ENCODE data around the gene HES7. TPM values are rescaled to one million over a fixed set of nuclear protein-coding genes. Genes with fewer than 3 reads are reported as not detected.

Gene HES7
- total RNA-seq, 1 donor from 2014 or later: 0.35 TPM

DNA sequence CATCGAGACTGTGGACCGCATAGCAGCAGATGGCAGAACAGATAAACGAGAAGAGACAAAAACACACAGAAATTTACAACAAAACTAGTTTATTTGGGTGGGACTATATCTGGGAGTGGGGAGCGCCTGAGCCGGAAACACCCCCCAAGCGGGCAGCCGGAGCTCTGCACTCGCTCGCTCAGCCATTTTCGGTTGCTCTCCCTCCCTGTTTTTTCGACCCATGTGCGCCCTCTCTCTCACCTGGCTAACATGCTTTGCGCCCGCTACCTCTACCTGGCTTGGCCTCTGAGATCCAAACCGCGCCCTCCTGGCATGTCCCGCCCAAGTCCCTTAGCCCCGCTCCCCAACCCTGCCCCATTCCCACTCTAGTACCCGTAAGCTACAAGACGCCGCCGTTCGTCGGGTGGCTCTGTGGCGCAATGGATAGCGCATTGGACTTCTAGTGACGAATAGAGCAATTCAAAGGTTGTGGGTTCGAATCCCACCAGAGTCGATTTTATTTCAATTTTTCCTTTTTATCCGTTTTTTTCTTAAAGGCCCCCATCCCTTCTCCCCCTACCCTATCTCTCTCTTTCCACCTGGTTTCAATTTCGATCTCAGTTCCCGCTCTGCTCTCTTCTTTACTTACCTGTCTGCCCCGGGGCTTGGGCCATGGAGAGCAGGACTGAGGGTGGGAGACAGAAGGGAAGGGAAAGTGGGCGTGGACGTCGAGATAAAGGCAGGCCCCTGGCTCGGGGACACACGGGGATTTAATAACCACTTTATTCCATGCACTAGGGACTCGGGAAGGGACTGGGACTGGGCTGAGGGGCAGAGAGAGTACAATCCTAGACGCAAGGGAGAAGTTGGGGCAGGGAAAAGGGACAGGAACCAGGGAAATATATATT is 3.1 kb downstream of the HES7 start:
- peak overlapping the region; percentile 75 for H3K4me3 ChIP-seq (ENCODE audit: low read depth, low read length)
- DNase-seq (ENCODE audit: low read depth): no peak
- peak; percentile 44 for TF ChIP-seq CTCF (conservative IDR thresholded peaks at IDR 0.05; ENCODE audit: low read depth, low read length)

- peak; percentile 82 for DNase-seq (ENCODE audit: low read depth)
- H3K4me3 ChIP-seq (ENCODE audit: low read depth, low read length): peak overlapping the region; percentile 75
- no peak for TF ChIP-seq CTCF (conservative IDR thresholded peaks at IDR 0.05; ENCODE audit: low read depth, low read length)
Observed at GRCh38 chr17:8119581-8120519, 4.1 kb downstream of the HES7 start.

- TF ChIP-seq CTCF (conservative IDR thresholded peaks at IDR 0.05; ENCODE audit: low read depth, low read length): peak; percentile 81
- peak overlapping the region; percentile 68 for H3K4me3 ChIP-seq (ENCODE audit: low read depth, low read length)
- no peak for DNase-seq (ENCODE audit: low read depth)
Observed at GRCh38 chr17:8118769-8119580, 4.9 kb downstream of the HES7 start.

DNA sequence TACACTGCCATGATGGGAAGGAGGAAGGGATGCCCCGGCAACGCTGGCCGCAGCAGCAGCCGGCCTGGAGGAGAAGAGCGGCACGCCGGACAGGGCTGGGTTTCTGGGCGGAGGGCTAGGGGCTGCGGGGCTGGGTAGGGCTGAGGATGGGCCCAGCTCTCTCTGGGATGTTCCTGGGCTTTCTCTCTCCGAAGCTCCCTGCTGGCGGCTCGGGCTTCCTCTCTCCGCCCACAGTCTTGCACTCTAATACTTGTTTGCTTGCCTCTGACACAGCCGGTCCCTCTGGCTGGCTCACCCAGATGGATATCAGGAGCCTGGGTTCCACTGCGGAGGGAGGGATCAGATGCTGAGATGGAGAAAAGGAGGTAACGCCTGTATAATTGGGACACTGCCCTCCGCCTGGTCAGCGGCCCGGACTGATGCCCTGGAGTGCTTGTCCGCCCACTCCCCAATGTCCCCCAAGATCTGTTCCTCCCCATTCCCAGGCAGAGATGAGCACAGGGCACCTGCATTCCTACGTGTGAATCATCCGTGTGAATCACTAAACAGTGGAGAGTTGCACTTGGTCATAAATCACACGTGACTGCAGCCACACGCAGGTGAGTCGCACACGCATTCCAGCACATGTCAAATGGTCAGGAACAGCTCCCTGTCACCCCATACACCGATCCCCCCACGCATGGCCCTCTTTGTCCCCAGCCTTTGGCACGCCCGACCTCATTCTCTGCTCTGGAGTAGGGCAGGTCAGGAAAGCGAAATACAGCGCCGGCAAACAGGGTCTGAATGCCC is 5.7 kb downstream of the HES7 start, which contains the start of gene ALOXE3:
TSS of gene ALOXE3 (minus strand) at position 535 of the 789 bp plus-strand sequence. CDS start at position 11, 524 bp downstream.
- peak; percentile 74 for DNase-seq (ENCODE audit: low read depth)
- peak within 1 kb of the TSS; percentile 68 for H3K4me3 ChIP-seq (ENCODE audit: low read depth, low read length)
- no peak for TF ChIP-seq CTCF (conservative IDR thresholded peaks at IDR 0.05; ENCODE audit: low read depth, low read length)

GRCh38 chr17:8117367-8117979 is 6.4 kb downstream of the HES7 start:
- no peak for DNase-seq (ENCODE audit: low read depth)
- TF ChIP-seq CTCF (conservative IDR thresholded peaks at IDR 0.05; ENCODE audit: low read depth, low read length): no peak
- peak overlapping the region; percentile 68 for H3K4me3 ChIP-seq (ENCODE audit: low read depth, low read length)
